ENCODE data around the gene GRAMD1C. TPM values are rescaled to one million over a fixed set of nuclear protein-coding genes. Genes with fewer than 3 reads are reported as not detected.
A peak's percentile ranks its signal among the peaks of the same experiment; 100 is the strongest.

GRAMD1C gene
- total and polyA plus RNA-seq, 2 donors: 2.3 to 14.3 TPM

DNA sequence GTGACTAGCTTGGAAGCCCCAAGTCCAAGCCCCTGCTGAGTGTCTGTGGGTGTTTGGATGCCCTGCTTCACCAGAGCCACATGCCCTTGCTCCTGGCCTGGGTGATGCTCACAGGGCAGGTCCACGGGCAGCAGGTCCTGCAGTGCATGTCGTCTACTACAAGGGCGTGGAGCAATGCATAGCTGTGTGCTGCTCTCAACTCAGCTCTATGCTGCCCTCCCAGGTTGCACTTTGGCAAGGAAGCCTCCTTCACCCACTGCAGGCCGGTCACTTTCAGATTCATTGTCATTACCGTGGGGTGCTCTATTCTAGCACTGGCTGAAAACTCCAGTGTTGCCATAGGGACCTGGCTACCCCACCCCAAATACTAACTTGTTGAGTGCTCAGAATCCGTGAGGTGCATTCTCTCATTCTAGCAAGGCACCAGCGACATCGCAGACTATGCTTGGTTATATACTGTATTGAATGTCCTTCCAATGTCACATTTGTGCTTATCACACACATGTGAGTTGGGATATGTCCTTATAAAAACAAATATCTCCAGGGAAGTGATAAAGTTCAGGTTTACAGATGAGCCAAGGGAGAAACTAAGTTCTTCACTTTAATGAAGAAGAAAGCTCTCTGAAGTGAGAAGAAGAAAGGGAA is 51.8 kb downstream of the GRAMD1C start:
- DNase-seq (ENCODE audit: extremely low spot score): no peak
- H3K36me3 ChIP-seq (ENCODE audit: insufficient read depth): no peaks in the 10 kb centered on the region
- H3K4me1 ChIP-seq (ENCODE audit: insufficient read depth): no peaks in the 10 kb centered on the region
- no peak overlapping the region for H3K27ac ChIP-seq (ENCODE audit: low read depth)
- no peak overlapping the region for H3K4me3 ChIP-seq (ENCODE audit: low read depth, low read length)
- WGBS: 73% methylated on average over 8 of the region's 8 CpGs

DNA sequence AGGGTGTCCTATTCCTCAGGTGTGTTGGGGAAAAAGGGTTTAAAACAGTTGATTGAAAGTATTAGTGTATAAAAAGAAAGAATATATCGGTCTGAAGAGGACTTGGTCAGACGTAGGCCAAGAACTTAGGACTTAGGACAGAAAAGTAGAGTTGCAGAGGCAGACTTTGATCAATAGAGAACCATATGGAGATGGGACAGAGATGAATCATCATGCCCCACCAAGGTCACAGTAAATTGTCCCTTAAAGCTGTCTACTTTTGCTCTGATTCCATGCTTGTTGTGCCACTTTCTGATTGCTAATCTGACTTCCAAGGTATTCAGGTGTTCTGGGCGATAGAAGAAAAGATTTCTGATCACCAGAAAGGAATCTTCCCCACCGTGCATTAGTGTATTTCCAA is 56.3 kb downstream of the GRAMD1C start:
- no peak overlapping the region for H3K4me3 ChIP-seq (ENCODE audit: low read depth, low read length)
- H3K27ac ChIP-seq (ENCODE audit: low read depth): no peak overlapping the region
- WGBS: 87% methylated on average over 4 of the region's 4 CpGs
- no peaks in the 10 kb centered on the region for H3K4me1 ChIP-seq (ENCODE audit: insufficient read depth)
- no peaks in the 10 kb centered on the region for H3K36me3 ChIP-seq (ENCODE audit: insufficient read depth)
- no peak for DNase-seq (ENCODE audit: extremely low spot score)

DNA sequence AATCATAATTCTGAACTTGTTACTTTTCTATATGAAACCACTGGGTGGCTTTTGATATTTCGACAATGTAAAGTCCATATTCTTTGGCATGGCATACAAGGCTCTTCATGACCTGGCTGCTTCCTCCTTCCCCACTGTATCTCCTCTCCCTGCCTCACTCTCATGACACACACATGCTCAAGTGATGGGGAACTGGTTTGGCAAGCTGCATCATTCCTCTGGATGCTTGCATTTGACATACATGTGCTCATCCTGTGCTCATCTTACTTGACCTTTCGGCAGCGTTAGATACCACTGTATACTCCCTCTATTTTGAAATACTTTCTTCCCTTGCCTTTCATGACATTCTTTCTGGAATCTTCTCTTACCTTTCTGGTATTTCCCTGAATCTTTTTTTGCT is 57.4 kb downstream of the GRAMD1C start:
- Histone ChIP-seq H3K4me3 (ENCODE audit: low read depth, low read length) (no peak overlapping the region), H3K27ac (ENCODE audit: low read depth) (no peak overlapping the region), H3K36me3 (ENCODE audit: insufficient read depth) (no peaks in the 10 kb centered on the region), H3K4me1 (ENCODE audit: insufficient read depth) (no peaks in the 10 kb centered on the region)
- no peak for DNase-seq (ENCODE audit: extremely low spot score)
- 95% methylated on average over 3 of the region's 3 CpGs for WGBS

DNA sequence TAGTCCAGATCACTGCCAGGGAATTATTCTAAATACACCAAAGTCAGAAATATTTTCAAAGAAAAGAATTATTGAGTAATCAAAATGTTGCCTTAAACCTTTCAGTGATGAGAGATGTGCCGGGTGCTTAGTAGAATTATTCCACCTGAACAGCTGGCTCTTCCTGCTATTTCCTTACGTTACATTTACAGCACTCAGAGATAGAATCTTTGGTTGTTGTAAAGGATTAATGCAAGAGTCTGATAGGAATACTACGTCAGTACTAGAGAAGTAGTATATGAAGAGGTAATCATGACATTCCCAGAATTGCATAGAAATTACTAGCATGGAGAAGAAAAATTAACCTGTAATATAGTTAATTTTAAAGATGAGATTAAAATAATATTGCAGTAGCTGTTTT is 58.3 kb downstream of the GRAMD1C start:
- H3K36me3 ChIP-seq (ENCODE audit: insufficient read depth): no peaks in the 10 kb centered on the region
- 48% methylated on average over 3 of the region's 3 CpGs for whole genome bisulfite sequencing

DNA sequence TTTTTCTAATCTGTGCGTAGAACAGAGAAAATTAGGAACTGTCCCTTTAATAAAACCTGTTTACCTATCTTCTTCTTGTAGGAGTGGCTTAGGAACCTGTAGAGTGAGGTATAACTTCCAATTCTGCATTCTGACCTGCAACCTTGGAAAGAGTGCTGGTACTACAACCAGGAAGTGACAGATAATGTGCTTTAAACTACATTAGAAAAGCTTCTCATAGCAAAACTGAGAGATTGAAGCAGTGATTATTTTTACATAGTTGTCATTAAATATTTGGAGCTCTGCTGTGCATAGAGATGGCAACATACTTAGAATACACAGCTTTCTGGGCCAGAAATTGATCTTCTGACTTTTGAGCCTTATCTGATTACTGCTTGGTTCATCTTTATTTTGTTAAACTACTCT is 58.8 kb downstream of the GRAMD1C start:
- H3K4me1 ChIP-seq (ENCODE audit: insufficient read depth): no peaks in the 10 kb centered on the region
- no peak overlapping the region for H3K4me3 ChIP-seq (ENCODE audit: low read depth, low read length)
- 56% methylated on average over 1 of the region's 1 CpG for WGBS
- peak overlapping the region; percentile 10 for H3K27ac ChIP-seq (ENCODE audit: low read depth)
- no peaks in the 10 kb centered on the region for H3K36me3 ChIP-seq (ENCODE audit: insufficient read depth)
- peak; percentile 18 for DNase-seq (ENCODE audit: extremely low spot score)

More for the DNA sequence above, 58.3 kb downstream of the GRAMD1C start:
- no peak for DNase-seq (ENCODE audit: extremely low spot score)
- Histone ChIP-seq H3K4me3 (ENCODE audit: low read depth, low read length) (no peak overlapping the region), H3K4me1 (ENCODE audit: insufficient read depth) (no peaks in the 10 kb centered on the region), H3K27ac (ENCODE audit: low read depth) (no peak overlapping the region)

DNA sequence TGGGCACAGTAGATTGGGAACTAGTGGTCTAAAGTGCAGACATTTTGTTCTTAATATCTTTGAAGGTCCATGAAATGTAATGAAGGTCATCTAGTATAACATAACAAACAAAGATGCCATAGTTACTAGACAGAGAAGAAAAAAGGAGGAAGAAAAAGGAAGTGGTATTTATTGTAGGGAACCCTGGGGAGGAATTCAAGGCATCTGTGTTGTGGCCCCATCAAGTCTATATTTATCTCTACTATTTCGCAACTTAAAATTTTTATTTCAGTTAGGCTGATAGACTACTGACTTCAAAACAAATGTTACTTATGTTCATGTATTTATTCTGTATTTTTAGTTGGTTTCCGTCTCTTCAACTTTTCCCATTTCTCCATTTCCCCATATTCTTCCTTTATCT is 60.3 kb downstream of the GRAMD1C start:
- no peak overlapping the region for H3K4me3 ChIP-seq (ENCODE audit: low read depth, low read length)
- 68% methylated on average over 2 of the region's 2 CpGs for WGBS
- DNase-seq (ENCODE audit: extremely low spot score): no peak
- H3K4me1 ChIP-seq (ENCODE audit: insufficient read depth): no peaks in the 10 kb centered on the region
- H3K36me3 ChIP-seq (ENCODE audit: insufficient read depth): no peaks in the 10 kb centered on the region
- no peak overlapping the region for H3K27ac ChIP-seq (ENCODE audit: low read depth)

DNA sequence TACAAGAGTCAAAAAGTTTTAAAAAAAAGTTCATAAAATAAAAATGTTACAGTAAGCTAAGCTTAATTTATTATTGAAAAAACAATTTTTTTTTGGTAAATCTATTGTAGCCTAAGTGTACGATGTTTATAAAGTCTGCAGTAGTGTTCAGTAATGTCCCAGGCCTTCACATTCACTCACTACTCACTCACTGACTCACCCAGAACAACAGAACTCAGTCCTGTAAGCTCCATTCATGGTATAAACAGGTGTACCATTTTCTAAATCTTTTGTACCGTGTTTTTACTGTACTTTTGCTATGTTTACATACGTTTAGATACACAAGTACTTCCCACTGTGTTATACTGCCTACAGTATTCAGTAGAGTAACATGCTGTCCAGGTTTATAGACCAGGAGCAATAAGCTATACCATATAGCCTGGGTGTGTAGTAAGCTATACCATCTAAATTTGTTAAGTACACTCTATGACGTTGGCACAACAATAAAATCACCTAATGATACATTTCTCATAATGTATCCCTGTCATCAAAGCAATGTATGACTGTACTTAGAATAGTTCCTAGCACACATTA is 68.1 kb downstream of the GRAMD1C start:
- no peak for DNase-seq (ENCODE audit: extremely low spot score)
- H3K27ac ChIP-seq (ENCODE audit: low read depth): no peak overlapping the region
- H3K36me3 ChIP-seq (ENCODE audit: insufficient read depth): no peaks in the 10 kb centered on the region
- no peaks in the 10 kb centered on the region for H3K4me1 ChIP-seq (ENCODE audit: insufficient read depth)
- no peak overlapping the region for H3K4me3 ChIP-seq (ENCODE audit: low read depth, low read length)
- 78% methylated on average over 4 of the region's 4 CpGs for WGBS

DNA sequence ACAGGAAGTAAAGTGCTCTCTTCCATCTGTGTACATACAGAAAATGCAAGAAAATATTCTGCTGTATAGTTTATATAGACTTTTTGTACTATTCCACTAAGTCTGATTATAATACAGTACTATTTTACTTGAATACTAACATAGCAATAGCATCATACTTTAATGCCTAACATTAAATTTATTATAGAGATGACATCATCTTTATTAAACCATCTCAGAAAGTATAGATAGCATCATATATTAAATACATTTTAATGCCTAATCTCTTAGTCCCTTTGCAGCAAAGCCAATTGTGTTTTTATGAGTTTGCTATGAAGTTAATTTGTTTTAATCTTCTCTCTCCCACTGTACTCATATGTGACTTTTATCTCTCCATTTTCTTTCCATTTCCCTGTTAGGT is 69.5 kb downstream of the GRAMD1C start:
- DNase-seq (ENCODE audit: extremely low spot score): no peak

DNA sequence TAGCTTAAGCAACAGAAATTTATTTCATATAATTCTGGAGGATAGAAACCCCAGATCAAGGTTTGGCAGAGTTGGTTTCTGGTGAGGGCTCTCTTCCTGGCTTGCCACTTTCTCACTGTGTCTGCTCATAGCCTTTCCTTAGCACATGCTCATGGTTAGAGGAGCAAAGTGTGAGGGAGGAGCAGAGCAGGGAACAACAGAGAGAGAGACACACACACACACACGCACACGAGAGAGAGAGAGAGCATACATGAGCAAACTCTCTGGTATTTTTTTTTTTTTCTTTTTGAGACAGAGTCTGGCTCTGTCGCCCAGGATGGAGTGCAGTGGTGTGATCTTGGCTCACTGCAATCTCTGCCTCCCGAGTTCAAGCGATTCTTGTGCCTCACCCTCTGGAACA is 72.4 kb downstream of the GRAMD1C start:
- no peak overlapping the region for H3K27ac ChIP-seq (ENCODE audit: low read depth)
- no peak overlapping the region for H3K4me3 ChIP-seq (ENCODE audit: low read depth, low read length)
- no peaks in the 10 kb centered on the region for H3K36me3 ChIP-seq (ENCODE audit: insufficient read depth)
- no peak for DNase-seq (ENCODE audit: extremely low spot score)
- no peaks in the 10 kb centered on the region for H3K4me1 ChIP-seq (ENCODE audit: insufficient read depth)
- 66% methylated on average over 5 of the region's 5 CpGs for WGBS

More for the DNA sequence above, 69.5 kb downstream of the GRAMD1C start:
- Histone ChIP-seq H3K27ac (ENCODE audit: low read depth) (no peak overlapping the region), H3K4me1 (ENCODE audit: insufficient read depth) (no peaks in the 10 kb centered on the region), H3K4me3 (ENCODE audit: low read depth, low read length) (no peak overlapping the region), H3K36me3 (ENCODE audit: insufficient read depth) (no peaks in the 10 kb centered on the region)

DNA sequence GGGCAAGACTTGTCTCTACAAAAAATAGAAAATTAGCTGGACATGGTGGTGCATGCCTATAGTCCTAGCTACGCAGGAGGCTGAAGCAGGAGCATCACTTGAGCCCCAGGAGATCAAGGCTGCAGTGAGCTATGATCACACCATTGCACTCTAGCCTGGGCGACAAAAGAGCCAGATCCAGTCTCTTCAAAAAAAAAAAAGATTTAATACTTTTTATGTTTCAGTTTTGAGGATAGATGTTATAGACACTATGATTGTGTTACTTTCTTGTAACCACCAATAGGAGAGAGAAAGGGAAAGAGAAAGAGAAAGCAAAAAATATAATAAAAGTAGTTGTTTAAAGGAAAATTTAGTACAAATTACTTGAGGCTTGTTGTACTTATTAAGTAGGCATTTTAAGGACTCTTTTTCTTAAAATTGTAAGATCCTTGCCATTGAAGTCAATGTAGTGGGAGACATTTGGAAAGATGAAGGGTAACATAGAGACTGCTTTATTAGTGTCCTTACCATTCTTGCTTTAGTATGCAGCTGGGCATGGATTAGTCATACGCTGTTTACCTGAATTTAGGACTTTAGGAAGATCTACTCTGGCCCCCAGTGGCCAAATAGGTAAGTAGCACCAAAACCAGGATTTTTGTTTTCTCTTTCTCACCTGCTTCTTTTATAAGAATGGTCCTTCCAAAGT is 74.1 kb downstream of the GRAMD1C start:
- no peak overlapping the region for H3K27ac ChIP-seq (ENCODE audit: low read depth)
- peak; percentile 10 for DNase-seq (ENCODE audit: extremely low spot score)
- 58% methylated on average over 3 of the region's 3 CpGs for WGBS
- no peaks in the 10 kb centered on the region for H3K36me3 ChIP-seq (ENCODE audit: insufficient read depth)
- no peak overlapping the region for H3K4me3 ChIP-seq (ENCODE audit: low read depth, low read length)
- H3K4me1 ChIP-seq (ENCODE audit: insufficient read depth): no peaks in the 10 kb centered on the region

DNA sequence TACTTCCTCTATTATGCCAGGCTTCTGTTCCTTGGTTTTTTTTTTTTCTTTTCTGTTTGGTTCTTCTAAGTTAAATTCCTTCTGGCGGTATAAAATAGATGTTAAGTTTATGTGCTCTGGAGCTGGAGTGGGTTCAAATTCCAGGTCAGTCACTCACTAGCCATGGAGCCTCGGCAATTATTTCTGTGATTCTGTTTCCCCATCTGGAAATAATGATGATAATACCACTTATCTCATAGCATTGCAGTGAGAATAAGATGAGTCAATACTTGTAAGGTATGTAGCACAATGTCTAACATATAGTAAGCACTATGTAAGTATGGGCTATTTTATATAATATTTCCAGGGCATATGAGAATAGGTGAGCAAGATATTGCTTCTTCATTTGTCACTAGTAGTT is 76.1 kb downstream of the GRAMD1C start:
- Histone ChIP-seq H3K4me3 (ENCODE audit: low read depth, low read length) (no peak overlapping the region), H3K4me1 (ENCODE audit: insufficient read depth) (no peaks in the 10 kb centered on the region), H3K27ac (ENCODE audit: low read depth) (no peak overlapping the region), H3K36me3 (ENCODE audit: insufficient read depth) (no peaks in the 10 kb centered on the region)
- DNase-seq (ENCODE audit: extremely low spot score): no peak
- WGBS: 31% methylated on average over 2 of the region's 2 CpGs

DNA sequence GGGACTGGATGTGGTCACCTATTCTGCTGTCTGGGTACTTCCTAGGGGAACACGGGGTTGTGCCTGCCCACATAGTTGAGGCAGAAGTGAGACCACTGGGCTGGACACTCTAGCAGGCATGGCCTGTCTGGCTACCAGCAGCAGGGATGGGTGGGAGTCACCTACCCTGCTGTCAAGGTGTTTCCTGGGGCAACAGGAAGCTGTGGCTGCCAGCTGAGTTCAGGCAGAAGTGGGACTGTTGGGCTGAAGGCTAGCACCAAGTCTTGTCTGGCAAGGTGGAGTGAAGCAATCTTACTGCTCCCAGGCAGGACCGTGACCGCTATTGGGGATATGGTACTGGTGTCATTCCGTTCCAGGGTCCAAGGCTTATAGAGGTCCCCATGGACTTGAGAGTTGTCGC is 89.0 kb downstream of the GRAMD1C start:
- DNase-seq (ENCODE audit: extremely low spot score): no peak
- H3K4me1 ChIP-seq (ENCODE audit: insufficient read depth): no peaks in the 10 kb centered on the region
- 77% methylated on average over 5 of the region's 5 CpGs for WGBS
- H3K36me3 ChIP-seq (ENCODE audit: insufficient read depth): no peaks in the 10 kb centered on the region
- no peak overlapping the region for H3K4me3 ChIP-seq (ENCODE audit: low read depth, low read length)
- no peak overlapping the region for H3K27ac ChIP-seq (ENCODE audit: low read depth)

DNA sequence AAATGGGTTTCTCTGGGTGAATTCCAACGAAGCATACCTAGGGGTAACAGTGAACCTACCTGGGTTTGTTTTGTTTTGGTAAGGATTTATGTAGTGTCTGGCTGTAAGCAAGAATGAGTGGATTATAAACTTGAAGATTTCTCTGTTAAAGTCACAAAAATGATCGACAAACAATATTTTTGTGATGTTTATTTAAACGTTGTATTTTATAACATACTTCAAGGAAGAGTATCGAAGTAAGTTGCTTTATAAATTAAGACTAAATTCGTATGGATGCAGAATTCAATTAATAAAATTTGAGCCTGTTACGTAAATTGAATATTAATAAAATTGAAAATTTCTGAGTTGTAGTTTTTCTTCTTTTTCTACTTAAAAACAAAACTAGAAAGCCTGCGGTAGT is 108.2 kb downstream of the GRAMD1C start:
- Histone ChIP-seq H3K4me1 (ENCODE audit: insufficient read depth) (no peaks in the 10 kb centered on the region), H3K27ac (ENCODE audit: low read depth) (no peak overlapping the region), H3K36me3 (ENCODE audit: insufficient read depth) (no peaks in the 10 kb centered on the region), H3K4me3 (ENCODE audit: low read depth, low read length) (peak overlapping the region; percentile 74)
- no peak for DNase-seq (ENCODE audit: extremely low spot score)
- WGBS: 82% methylated on average over 7 of the region's 7 CpGs

DNA sequence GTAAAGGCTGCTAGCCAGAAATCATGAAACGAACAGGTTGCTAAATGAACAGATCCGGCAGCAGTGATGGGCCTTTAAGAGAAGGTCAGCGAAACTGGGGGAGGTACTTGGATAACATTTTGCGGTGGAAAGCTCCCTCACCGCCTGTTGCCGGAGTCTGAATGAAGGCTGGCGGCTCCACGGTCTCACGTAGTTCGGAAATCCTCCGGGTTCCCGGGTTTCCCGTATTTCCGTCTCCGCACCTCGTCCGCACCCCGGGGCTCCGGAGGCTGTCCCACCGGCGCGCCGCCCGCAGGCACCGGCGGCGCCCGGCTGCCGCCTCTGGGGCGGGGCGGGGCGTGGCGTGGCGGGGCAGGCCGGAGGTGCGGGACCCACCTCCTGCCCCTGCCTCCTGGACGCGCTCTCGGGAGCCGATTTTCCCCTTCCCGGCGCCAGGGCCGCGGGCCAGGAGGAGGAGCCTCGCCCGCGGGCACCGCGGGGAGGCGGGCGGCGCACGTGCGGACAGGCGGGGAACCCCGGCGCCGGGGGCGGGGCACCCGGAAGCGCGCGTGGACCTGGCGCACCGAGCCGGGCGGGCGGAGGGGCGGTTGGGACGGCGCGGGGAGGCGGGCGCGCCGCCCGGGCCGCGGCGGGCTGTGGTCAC is 108.9 kb downstream of the GRAMD1C start, which contains the start of gene ZDHHC23:
TSS of gene ZDHHC23 (plus strand) at position 642 of the 643 bp plus-strand sequence. CDS start 790 bp downstream, outside the sequence.
- DNase-seq (ENCODE audit: extremely low spot score): no peak
- Histone ChIP-seq H3K4me3 (ENCODE audit: low read depth, low read length) (peak within 1 kb of the TSS; percentile 74), H3K27ac (ENCODE audit: low read depth) (no peak within 1 kb of the TSS), H3K4me1 (ENCODE audit: insufficient read depth) (no peaks in the 10 kb centered on the region), H3K36me3 (ENCODE audit: insufficient read depth) (no peaks in the 10 kb centered on the region)
- WGBS: under 1% methylated on average over 80 of the region's 80 CpGs
